GM21423 (cell line): ENCODE measurements around the gene ELOA.
A peak's percentile ranks its signal among the peaks of the same experiment; 100 is the strongest.

Source experiments
- ATAC-seq: cut with Tn5 transposase; IDR thresholded peaks from one replicate; pipeline ENCODE4 v1.9.1; 2021; ENCODE audit warnings: mild to moderate bottlenecking, moderate library complexity; ENCODE audit not compliant: unreplicated experiment

The ELOA gene

GRCh38 chr1:23743287-23744152, at the start of gene ELOA:
Gene ELOA, plus strand, starts transcription at chr1:23743471. Its CDS starts 33 bp downstream, at chr1:23743504.
- peak; percentile 76 for ATAC-seq

GRCh38 chr1:23693599-23693998, 49.7 kb upstream of the ELOA start:
- no peak for ATAC-seq

- ATAC-seq: no peak
Observed at GRCh38 chr1:23694371-23694770, 48.9 kb upstream of the ELOA start.

- no peak for ATAC-seq
Observed at GRCh38 chr1:23695667-23696066, 47.6 kb upstream of the ELOA start.

- no peak for ATAC-seq
Observed at GRCh38 chr1:23696335-23696989, 46.8 kb upstream of the ELOA start.

GRCh38 chr1:23698466-23698865, 44.8 kb upstream of the ELOA start:
- no peak for ATAC-seq

- no peak for ATAC-seq
Observed at GRCh38 chr1:23699280-23700179, 43.7 kb upstream of the ELOA start.

GRCh38 chr1:23701310-23701709, 42.0 kb upstream of the ELOA start:
- ATAC-seq: no peak

GRCh38 chr1:23701996-23702395, 41.3 kb upstream of the ELOA start:
- ATAC-seq: no peak

- no peak for ATAC-seq
Observed at GRCh38 chr1:23704834-23705495, 38.3 kb upstream of the ELOA start.

- ATAC-seq: no peak
Observed at GRCh38 chr1:23709229-23709628, 34.0 kb upstream of the ELOA start.

GRCh38 chr1:23718482-23718881, 24.8 kb upstream of the ELOA start:
- ATAC-seq: no peak

GRCh38 chr1:23719162-23719820, 24.0 kb upstream of the ELOA start:
- no peak for ATAC-seq

GRCh38 chr1:23720256-23720995, 22.8 kb upstream of the ELOA start:
- ATAC-seq: peak; percentile 66

GRCh38 chr1:23722652-23723051, 20.6 kb upstream of the ELOA start:
- ATAC-seq: no peak

- no peak for ATAC-seq
Observed at GRCh38 chr1:23726686-23727085, 16.6 kb upstream of the ELOA start.

GRCh38 chr1:23727362-23727811, 15.9 kb upstream of the ELOA start:
- ATAC-seq: no peak

GRCh38 chr1:23732363-23733224, 10.7 kb upstream of the ELOA start:
- no peak for ATAC-seq
